ENCODE data around the gene BICD1.

DNA sequence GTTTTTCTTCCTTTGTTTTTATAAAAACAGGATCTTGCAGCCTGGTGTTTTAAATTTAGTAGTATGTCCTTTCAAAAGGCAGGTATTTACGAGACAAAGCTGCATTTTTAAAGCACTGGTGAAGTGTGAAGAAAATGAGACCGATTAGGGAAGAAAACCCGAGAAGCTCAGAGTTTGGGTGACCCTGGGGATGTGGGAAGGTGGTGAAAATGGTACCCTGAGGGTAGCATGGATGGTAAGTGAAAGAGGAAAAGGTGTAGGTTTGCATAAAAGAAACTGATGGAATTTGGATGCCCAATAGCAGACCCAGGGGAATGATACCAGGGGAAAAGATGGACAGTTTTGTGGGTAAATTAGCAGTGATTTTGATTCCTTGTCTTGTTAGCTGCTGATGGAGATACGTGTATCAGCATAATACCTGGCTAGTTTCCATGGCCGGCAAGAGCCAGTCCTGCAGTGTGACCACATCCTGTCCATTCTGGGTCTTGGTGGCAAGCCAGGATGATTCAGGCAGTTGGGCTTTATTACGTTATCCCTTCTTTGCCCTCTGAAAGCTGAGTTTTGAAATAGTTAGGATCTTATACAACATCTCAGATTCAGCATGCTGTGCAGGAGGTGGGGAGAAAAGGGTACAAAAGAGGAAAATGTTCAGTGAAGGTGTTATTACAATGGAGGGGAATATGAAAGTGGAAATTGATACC is 8.9 kb downstream of the BICD1 start:
- no peak for TF ChIP-seq POLR2A (IDR thresholded peaks at IDR 0.05)
- TF ChIP-seq, protein P1, sequence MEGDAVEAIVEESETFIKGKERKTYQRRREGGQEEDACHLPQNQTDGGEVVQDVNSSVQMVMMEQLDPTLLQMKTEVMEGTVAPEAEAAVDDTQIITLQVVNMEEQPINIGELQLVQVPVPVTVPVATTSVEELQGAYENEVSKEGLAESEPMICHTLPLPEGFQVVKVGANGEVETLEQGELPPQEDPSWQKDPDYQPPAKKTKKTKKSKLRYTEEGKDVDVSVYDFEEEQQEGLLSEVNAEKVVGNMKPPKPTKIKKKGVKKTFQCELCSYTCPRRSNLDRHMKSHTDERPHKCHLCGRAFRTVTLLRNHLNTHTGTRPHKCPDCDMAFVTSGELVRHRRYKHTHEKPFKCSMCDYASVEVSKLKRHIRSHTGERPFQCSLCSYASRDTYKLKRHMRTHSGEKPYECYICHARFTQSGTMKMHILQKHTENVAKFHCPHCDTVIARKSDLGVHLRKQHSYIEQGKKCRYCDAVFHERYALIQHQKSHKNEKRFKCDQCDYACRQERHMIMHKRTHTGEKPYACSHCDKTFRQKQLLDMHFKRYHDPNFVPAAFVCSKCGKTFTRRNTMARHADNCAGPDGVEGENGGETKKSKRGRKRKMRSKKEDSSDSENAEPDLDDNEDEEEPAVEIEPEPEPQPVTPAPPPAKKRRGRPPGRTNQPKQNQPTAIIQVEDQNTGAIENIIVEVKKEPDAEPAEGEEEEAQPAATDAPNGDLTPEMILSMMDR (IDR thresholded peaks at IDR 0.05), result no peak

Data from ovary (tissue), 3 donors.